H9 (cell line): ENCODE measurements around the gene TMEM80. TPM values are rescaled to one million over a fixed set of nuclear protein-coding genes. Genes with fewer than 3 reads are reported as not detected.
A peak's percentile ranks its signal among the peaks of the same experiment; 100 is the strongest.

ENCODE experiments used
- DNase-seq: peaks from one replicate; pipeline ENCODE4 v3.0.0-alpha.2; 2017
- H2AFZ ChIP-seq: one replicate; pipeline ENCODE4 v1.6.1; 2013; ENCODE audit warnings: mild to moderate bottlenecking, low read length, control low read depth, moderate library complexity
- H2AK5ac ChIP-seq: 2 replicates; pipeline ENCODE4 v1.6.1; 2013; ENCODE audit warnings: low read length, control low read depth, mixed read lengths; ENCODE audit not compliant: insufficient read length
- H2BK120ac ChIP-seq: one replicate; pipeline ENCODE4 v1.6.1; 2013; ENCODE audit warnings: low read depth, mild to moderate bottlenecking, low read length, control low read depth, inconsistent platforms; ENCODE audit not compliant: poor library complexity, severe bottlenecking
- H2BK12ac ChIP-seq: 2 replicates; pipeline ENCODE4 v1.6.1; 2013; ENCODE audit warnings: low read length, control low read depth, mixed read lengths, low read depth; ENCODE audit not compliant: insufficient read length
- H2BK15ac ChIP-seq: 2 replicates; pipeline ENCODE4 v1.6.1; 2013; ENCODE audit warnings: low read depth, low read length, control low read depth
- H2BK20ac ChIP-seq: one replicate; pipeline ENCODE4 v1.6.1; 2013; ENCODE audit warnings: low read depth, mild to moderate bottlenecking, low read length, control low read depth, inconsistent platforms; ENCODE audit not compliant: poor library complexity, severe bottlenecking
- H2BK5ac ChIP-seq: 2 replicates; pipeline ENCODE4 v1.6.1; 2013; ENCODE audit warnings: low read length, control low read depth, mixed read lengths; ENCODE audit not compliant: insufficient read length
- H3K14ac ChIP-seq: 2 replicates; pipeline ENCODE4 v1.6.1; 2013; ENCODE audit warnings: low read length, control low read depth; ENCODE audit not compliant: insufficient read depth
- H3K18ac ChIP-seq: 2 replicates; pipeline ENCODE4 v1.6.1; 2013; ENCODE audit warnings: low read depth, mild to moderate bottlenecking, mixed read lengths, low read length, control low read depth; ENCODE audit not compliant: insufficient read length
- H3K23ac ChIP-seq: 2 replicates; pipeline ENCODE4 v1.6.1; 2013; ENCODE audit warnings: low read length, control low read depth, mixed read lengths, low read depth; ENCODE audit not compliant: insufficient read length
- H3K23me2 ChIP-seq: 2 replicates; pipeline ENCODE4 v1.6.1; 2013; ENCODE audit warnings: low read depth, mild to moderate bottlenecking, mixed read lengths, low read length, control low read depth; ENCODE audit not compliant: insufficient read length, poor library complexity, severe bottlenecking
- H3K27ac ChIP-seq: 2 replicates; pipeline ENCODE4 v1.5.1; 2013; ENCODE audit warnings: low read length, control low read depth, mixed read lengths, low read depth; ENCODE audit not compliant: insufficient read length
- H3K27me3 ChIP-seq: 2 replicates; pipeline ENCODE4 v1.6.1; 2013; ENCODE audit warnings: low read length, control low read depth, inconsistent platforms; ENCODE audit not compliant: insufficient read depth
- H3K4ac ChIP-seq: 2 replicates; pipeline ENCODE4 v1.6.1; 2013; ENCODE audit warnings: low read depth, mild to moderate bottlenecking, control low read depth, inconsistent platforms, low read length, moderate library complexity
- H3K4me1 ChIP-seq: 2 replicates; pipeline ENCODE4 v1.6.1; 2013; ENCODE audit warnings: low read length, control low read depth, inconsistent platforms; ENCODE audit not compliant: insufficient read depth
- H3K4me2 ChIP-seq: 2 replicates; pipeline ENCODE4 v1.6.1; 2013; ENCODE audit warnings: low read length, control low read depth, mixed read lengths; ENCODE audit not compliant: insufficient read length, insufficient read depth
- H3K56ac ChIP-seq: 2 replicates; pipeline ENCODE4 v1.6.1; 2013; ENCODE audit warnings: low read depth, mild to moderate bottlenecking, mixed read lengths, low read length, control low read depth; ENCODE audit not compliant: insufficient read length
- H3K79me1 ChIP-seq: 2 replicates; pipeline ENCODE4 v1.6.1; 2013; ENCODE audit warnings: low read depth, mild to moderate bottlenecking, moderate library complexity, low read length, control low read depth, inconsistent platforms; ENCODE audit not compliant: insufficient read depth, poor library complexity, severe bottlenecking
- H3K79me2 ChIP-seq: 2 replicates; pipeline ENCODE4 v1.6.1; 2013; ENCODE audit warnings: low read length, control low read depth, inconsistent platforms; ENCODE audit not compliant: insufficient read depth
- H3K9ac ChIP-seq: 2 replicates; pipeline ENCODE4 v1.6.1; 2013; ENCODE audit warnings: low read length, control low read depth, mixed read lengths; ENCODE audit not compliant: insufficient read length; ENCODE audit errors: extremely low read depth
- H3K9me3 ChIP-seq: one replicate; pipeline ENCODE4 v1.6.1; 2013; ENCODE audit warnings: low read depth, low read length, inconsistent platforms; ENCODE audit not compliant: control insufficient read depth
- H3T11ph ChIP-seq: one replicate; pipeline ENCODE4 v1.6.1; 2013; ENCODE audit warnings: mild to moderate bottlenecking, low read length, control low read depth, inconsistent platforms
- H4K20me1 ChIP-seq: one replicate; pipeline ENCODE4 v1.6.1; 2013; ENCODE audit not compliant: control insufficient read depth, insufficient read length, insufficient read depth
- H4K5ac ChIP-seq: 2 replicates; pipeline ENCODE4 v1.6.1; 2013; ENCODE audit warnings: low read depth, mild to moderate bottlenecking, mixed read lengths, low read length, control low read depth; ENCODE audit not compliant: insufficient read length
- H4K8ac ChIP-seq: replicated peaks from 2 replicates; pipeline ENCODE4 v1.6.1; 2013; ENCODE audit warnings: low read length, control low read depth, mixed read lengths, low read depth; ENCODE audit not compliant: insufficient read length
- H4K91ac ChIP-seq: 2 replicates; pipeline ENCODE4 v1.6.1; 2013; ENCODE audit warnings: low read depth, mild to moderate bottlenecking, moderate library complexity, mixed read lengths, low read length, control low read depth; ENCODE audit not compliant: insufficient read length
- H3K27ac Mint-ChIP-seq, 3 experiments: 2 replicates in 2 of 3; 3 replicates in 1 of 3; pipeline ENCODE4 v1.8.0; 2020 to 2021; ENCODE audit warnings: mixed read lengths in 3 of 3, mild to moderate bottlenecking in 1 of 3, moderate library complexity in 1 of 3
- H3K27me3 Mint-ChIP-seq: 2 replicates; pipeline ENCODE4 v1.8.0; 2021; ENCODE audit warnings: low read depth, mild to moderate bottlenecking, moderate library complexity, mixed read lengths
- H3K36me3 Mint-ChIP-seq, 3 experiments: 2 replicates in 2 of 3; 3 replicates in 1 of 3; pipeline ENCODE4 v1.8.0; 2020 to 2021; ENCODE audit warnings: low read depth in 3 of 3, mixed read lengths in 3 of 3; ENCODE audit not compliant: insufficient read depth in 1 of 3
- H3K4me1 Mint-ChIP-seq, 2 experiments: 2 replicates each; pipeline ENCODE4 v1.8.0; 2020; ENCODE audit warnings: mixed read lengths in 2 of 2
- H3K4me3 Mint-ChIP-seq, 2 experiments: 2 replicates in 1 of 2; 3 replicates in 1 of 2; pipeline ENCODE4 v1.8.0; 2020 to 2021; ENCODE audit warnings: mild to moderate bottlenecking in 2 of 2, mixed read lengths in 2 of 2, moderate library complexity in 1 of 2
- H3K9me3 Mint-ChIP-seq, 2 experiments: 2 replicates in 1 of 2; 3 replicates in 1 of 2; pipeline ENCODE4 v1.8.0; 2020; ENCODE audit warnings: mild to moderate bottlenecking in 2 of 2, mixed read lengths in 2 of 2, moderate library complexity in 1 of 2
- CTCF ChIP-seq: fragments of 200-600 bp; sonication (generic); conservative IDR thresholded peaks from 3 replicates; pipeline ENCODE4 v1.8.0; 2021; ENCODE audit warnings: antibody characterized with exemption, mild to moderate bottlenecking
- WGBS: extraction: QIAGEN DNeasy Blood & Tissue Kit; methylation state at CpG from one replicate; pipeline ENCODE4 v1.1.7; 2013; ENCODE audit warnings: missing lambda C conversion rate, low lambda C conversion rate, mixed read lengths; ENCODE audit not compliant: insufficient read length; ENCODE audit errors: extremely low coverage; 5-methylcytosine and 5-hydroxymethylcytosine counted together
- total RNA-seq: library from RNA; stranded (reverse); gene quantifications from 2 replicates; pipeline ENCODE4 v1.2.1, GENCODE V29; 2021

TMEM80 gene
- total RNA-seq, 1 experiment from 2014 or later, result 23.6 TPM

- no peak overlapping the region for H4K8ac ChIP-seq
- no peak overlapping the region for H2BK12ac ChIP-seq
- no peak overlapping the region for H3K23ac ChIP-seq
- Mint-ChIP-seq H3K27me3 (no peaks in the 10 kb centered on the region), H3K4me1 (0 out of 4 replicates have a peak, but pooled peaks cover 0 to 3% of the 10 kb centered on the region in 2 experiments), H3K9me3 (no peaks in the 10 kb centered on the region), H3K4me3 (no peak overlapping the region), H3K36me3 (peaks cover 18 to 50% (median 39%) of the 10 kb centered on the region in 3 experiments; a peak in 6 of 7 replicates), H3K27ac (peak overlapping the region; percentile 44 to 81 (median 64); a peak in 3 of 7 replicates)
- no peak for DNase-seq
- H3K9me3 ChIP-seq, result no peaks in the 10 kb centered on the region
- TF ChIP-seq CTCF, result no peak
- no peak overlapping the region for H3K27ac ChIP-seq
- H3K79me2 ChIP-seq, result no peaks in the 10 kb centered on the region
- no peak overlapping the region for H2BK120ac ChIP-seq
- H3K27me3 ChIP-seq, result no peaks in the 10 kb centered on the region
- no peak overlapping the region for H4K91ac ChIP-seq
- no peak overlapping the region for H2BK20ac ChIP-seq
- H3K4me2 ChIP-seq, result no peak overlapping the region
- H2BK5ac ChIP-seq, result no peak overlapping the region
- H3K18ac ChIP-seq, result peak overlapping the region; percentile 11
- no peak overlapping the region for H2BK15ac ChIP-seq
- no CpG with 5 or more reads among the region's 11 CpGs for WGBS
- no peak overlapping the region for H3K14ac ChIP-seq
- H2AFZ ChIP-seq, result no peak overlapping the region
- no peak overlapping the region for H3K9ac ChIP-seq
- H3K23me2 ChIP-seq, result no peaks in the 10 kb centered on the region
- H4K20me1 ChIP-seq, result no peaks in the 10 kb centered on the region
- no peak overlapping the region for H3K4ac ChIP-seq
- no peak overlapping the region for H3K56ac ChIP-seq
- H2AK5ac ChIP-seq, result no peak overlapping the region
- no peak overlapping the region for H3T11ph ChIP-seq
- H3K4me1 ChIP-seq, result no peaks in the 10 kb centered on the region
- H3K79me1 ChIP-seq, result no peaks in the 10 kb centered on the region
- H4K5ac ChIP-seq, result no peak overlapping the region
Observed at GRCh38 chr11:665704-666281, 29.8 kb upstream of the TMEM80 start.
